Left cardiac atrium (tissue), 4 donors: ENCODE measurements around the gene IFNA16. TPM values are rescaled to one million over a fixed set of nuclear protein-coding genes. Genes with fewer than 3 reads are reported as not detected.
A peak's percentile ranks its signal among the peaks of the same experiment; 100 is the strongest.
"Not testable (repeated sequence)": the region's sequence is repeated elsewhere in the genome, so short reads cannot be mapped to it uniquely, and the experiment has no call there.

Experiments
- ATAC-seq, 2 donors: fragments of 200-7000 bp; cut with Tn5 transposase; one replicate each; pipeline ENCODE4 v1.9.1; 2020; ENCODE audit warnings: mild to moderate bottlenecking in 2 of 2, moderate library complexity in 2 of 2
- DNase-seq: peaks from one replicate; pipeline ENCODE4 v3.0.0-alpha.2; 2020
- intact Hi-C, 2 donors: fragments of 100-400 bp; cut with DNase I; formaldehyde crosslinking; loops; one replicate each; pipeline versions ENCODE4 v1.14.1 to v1.15.1; 2022 to 2023
- long read RNA-seq: library from polyadenylated mRNA; unstranded; transcript quantifications from one replicate; pipeline ENCODE4 v2.0.0, GENCODE V29; 2021
- total RNA-seq, 2 donors: library from RNA; stranded (reverse); fragmentation: NEBNext Ultra II Directional; extraction: Animal tissue kit (Norgen Biotek cat#: 25700); gene quantifications; one replicate each; pipeline ENCODE4 v1.2.1, GENCODE V29; 2021
- donor health status: DM: no; HTN: yes; CAD: no.
- donor health status: DM: no; HTN: yes; CAD: no; lungs with severe emphysema.
- donor health status: DM: yes; HTN: yes; CAD: no.
- donor health status: Dilated cardiomyopathy.

IFNA16 gene
- not detected for total RNA-seq
- long read RNA-seq: 0 reads

DNA sequence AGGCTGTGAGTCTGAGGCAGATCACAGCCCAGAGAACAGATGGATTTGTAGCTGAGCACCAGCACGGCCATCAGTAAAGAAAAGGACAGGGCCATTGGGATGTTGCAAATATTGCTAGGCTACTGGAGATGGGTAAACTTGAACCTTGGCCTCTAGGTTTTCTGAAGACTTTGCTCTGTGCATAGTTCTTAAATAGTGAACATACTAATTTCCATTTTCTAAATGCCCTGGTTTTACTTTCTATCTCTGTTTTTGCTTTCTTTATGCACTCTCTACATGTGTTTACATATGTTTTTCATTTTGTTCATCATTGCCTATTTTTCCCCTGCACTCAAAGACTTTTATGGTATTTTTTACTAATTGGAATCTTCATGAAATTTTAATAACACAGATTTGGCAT, at the start of gene IFNA16:
TSS of gene IFNA16 (minus strand) at position 101 of the 400 bp plus-strand sequence. CDS start at position 95, 6 bp downstream.
- ATAC-seq, intact Hi-C loops, DNase-seq: not testable (repeated sequence)

DNA sequence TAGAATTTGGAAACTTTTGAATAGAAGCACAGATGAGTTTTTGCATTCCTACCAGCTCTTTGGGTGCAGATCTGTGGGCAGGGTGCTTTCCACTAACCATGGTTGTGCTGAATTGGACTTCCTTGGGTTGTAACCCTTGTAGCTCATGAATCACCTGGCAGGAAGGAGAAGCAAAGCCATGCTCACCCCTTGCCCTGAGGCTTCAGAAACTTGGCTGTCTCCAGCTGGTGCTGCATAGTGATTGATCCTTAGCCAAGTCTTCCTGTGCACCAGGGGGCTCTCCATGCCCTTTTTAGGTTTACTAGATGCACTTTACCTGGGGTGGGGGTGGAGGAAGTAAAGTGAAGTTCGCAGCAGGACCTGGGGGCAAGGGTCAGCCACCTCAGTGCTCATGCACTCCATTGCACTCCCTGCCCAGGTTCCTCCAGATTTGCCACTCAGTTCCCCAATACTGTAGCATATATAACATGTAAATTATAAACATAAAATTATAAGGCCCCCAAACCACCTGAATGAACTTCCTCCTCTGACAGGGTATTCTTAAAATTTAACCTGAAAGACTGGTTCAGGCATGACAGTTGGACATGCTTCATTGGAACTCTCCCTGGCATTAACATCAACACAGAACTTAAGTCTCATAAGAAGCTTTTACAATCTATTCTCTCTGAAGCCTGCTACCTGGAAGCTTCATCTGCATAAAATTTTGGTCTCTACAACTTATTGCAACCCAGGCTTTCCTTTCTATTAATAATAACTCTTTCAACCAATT, 48.5 kb upstream of the IFNA16 start:
- intact Hi-C loops: no loop called here
- ATAC-seq (no peak), DNase-seq (no peak)

DNA sequence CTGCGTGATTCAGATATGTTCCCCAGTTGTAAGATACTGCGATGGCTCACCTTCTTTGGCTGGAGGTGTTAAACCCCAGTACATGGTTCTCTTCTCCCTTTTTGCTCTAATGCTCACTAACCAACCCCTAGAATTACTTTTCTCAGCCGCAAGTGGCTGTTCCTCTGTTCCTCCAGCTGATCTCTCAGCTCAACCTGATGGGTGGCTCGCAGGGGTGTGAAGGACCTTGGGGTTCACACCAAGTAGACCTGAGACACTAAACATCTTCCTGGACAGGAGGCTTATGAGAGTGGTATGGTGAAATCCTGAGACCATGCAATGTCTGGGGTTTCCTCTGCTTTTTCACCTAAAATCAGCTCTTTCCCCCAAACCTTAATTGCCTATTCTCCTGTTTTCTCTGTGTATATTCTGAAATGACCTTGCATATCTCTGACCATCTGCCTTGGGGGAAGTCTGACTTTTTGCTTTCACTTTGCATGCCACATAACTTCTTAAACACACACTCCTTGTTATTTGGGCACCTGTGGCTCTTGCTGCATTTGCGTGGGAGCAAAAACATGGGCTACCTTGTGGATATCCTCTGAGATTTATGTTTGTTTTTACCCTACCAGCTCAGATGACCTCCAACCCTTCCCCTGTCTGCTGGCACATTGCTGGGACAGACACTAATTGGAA, 38.6 kb upstream of the IFNA16 start:
- ATAC-seq (no peak), DNase-seq (no peak)
- intact Hi-C loops: loop anchor here in 1 of 2 donors (10.0 kb wide), 1 partner anchor 539 kb away; no protein-coding TSS in a partner anchor

DNA sequence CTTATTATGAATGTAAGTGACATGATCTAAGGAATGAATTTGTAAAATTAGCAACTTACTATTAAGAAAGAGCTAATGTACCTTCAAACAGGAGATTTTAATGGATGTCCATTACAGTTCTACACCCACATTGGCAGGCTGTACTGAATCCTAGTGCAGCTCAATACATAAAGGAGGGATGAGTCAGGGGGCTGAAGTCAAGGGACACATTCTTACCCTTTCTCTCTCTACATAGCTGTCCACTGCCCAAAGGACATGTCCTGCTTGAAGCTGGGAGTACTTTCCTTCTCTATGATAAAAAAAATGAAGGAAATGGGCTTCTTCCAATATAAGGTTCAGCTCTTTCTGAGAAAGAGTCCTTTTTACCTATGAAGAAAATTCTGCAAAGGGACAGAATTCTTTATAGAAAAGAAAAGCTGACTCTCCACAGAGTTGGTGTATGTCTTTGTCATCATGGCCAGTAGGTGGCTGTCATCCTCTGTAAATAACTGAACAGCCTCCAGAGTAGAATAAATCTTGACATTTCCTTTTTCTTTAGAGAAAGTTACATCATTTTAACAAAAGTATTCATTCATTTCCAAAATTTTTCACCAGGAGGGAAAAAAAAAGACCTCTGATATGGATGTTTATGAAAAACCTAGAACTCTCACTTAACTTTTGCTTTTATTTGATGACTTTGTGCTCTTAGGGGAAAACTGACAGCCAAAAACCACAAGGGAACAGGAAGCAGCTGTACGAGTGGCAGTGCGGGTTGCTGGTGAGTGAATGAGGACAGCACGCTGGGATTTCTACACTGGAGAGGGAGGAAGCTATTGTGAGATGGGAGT, 35.8 kb upstream of the IFNA16 start:
- intact Hi-C loops: loop anchor here in 1 of 2 donors (10.0 kb wide), 1 partner anchor 542 kb away; no protein-coding TSS in a partner anchor
- ATAC-seq: peak in 1 of 2 donors; percentile 80
- DNase-seq: peak; percentile 42

DNA sequence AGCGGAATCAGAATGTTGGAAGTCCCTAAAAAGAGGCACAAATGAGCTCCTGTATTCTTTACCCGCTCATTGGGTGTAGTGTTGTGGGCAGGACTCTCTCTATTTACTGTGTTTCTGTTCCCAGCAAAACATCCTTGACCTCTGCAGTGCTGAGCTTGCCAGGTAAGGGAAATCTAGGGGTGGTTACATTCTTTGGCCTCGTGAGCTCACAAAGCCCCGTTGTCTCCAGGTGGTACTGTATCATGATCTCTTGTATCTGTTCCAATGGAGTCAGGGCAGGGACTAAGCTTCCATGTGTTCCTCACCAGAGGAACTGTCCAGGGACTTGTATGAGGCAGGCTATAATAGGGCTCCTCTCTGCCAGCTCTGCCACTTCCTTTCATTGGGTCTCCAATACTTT, 34.5 kb upstream of the IFNA16 start:
- intact Hi-C loops: loop anchor here in 1 of 2 donors (10.0 kb wide), 1 partner anchor 543 kb away; no protein-coding TSS in a partner anchor
- ATAC-seq: no peak

DNA sequence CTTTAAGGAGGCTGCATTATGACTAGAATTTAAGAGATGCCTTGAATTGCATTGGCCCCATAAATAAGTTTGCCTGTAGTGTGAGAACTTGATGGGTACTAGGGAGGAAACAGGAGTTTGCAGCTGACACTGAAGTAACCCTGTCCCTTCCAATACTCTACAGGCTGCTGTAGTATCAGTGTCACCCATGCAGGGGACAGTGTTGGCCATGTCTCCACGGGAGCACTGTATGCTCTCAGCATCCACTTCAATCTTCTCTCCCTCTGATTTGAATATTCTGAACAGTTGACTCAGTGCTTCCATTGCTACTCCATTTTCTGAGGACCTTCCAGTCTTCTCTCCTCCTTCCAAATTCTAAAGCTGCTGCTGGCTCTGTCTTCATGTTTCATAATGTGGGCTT, 34.1 kb upstream of the IFNA16 start:
- no peak for ATAC-seq
- intact Hi-C loops: loop anchor here in 1 of 2 donors (10.0 kb wide), 1 partner anchor 544 kb away; no protein-coding TSS in a partner anchor
- DNase-seq: no peak

More for the DNA sequence above, 34.5 kb upstream of the IFNA16 start:
- no peak for DNase-seq

DNA sequence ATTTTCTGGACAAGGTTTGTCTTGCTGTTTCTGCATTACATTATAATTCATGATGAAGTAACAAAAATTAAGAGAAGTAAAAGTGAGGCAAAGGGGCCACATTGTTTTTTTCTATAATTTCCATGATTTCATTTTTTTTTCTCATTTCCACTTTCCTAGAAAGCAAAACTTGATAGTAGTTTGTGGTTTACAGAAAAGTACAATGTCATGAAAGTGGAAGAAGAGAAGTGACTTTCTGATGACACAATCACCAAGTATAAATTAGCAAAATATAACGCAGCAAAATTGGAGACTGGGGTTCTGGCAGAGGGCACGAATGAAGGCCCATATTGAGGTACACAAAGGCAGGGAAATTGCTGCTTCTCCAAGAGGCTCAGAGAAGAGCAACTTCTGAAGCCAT, 27.7 kb upstream of the IFNA16 start:
- ATAC-seq (no peak), DNase-seq (no peak)
- intact Hi-C loops: no loop called here

DNA sequence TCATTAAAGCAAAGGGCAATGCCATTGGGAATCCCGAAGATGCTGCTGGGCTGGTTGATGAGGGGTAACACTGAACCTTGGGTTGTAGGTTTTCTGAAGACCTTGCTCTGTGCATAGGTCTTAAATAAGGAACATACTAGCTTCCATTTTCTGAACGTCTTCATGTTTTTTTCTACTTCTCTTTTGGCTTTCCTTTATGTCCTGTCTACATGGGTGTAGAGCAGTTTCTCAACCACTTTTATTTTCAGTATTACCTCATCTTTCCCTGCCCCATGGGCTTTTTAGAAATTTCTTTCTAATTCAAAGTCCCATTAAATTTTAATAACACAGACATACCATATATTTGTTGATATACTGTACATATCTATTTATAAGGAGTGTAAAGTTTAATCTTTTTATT, 22.8 kb upstream of the IFNA16 start, which contains the start of gene IFNA14:
TSS of gene IFNA14 (minus strand) at position 95 of the 400 bp plus-strand sequence. CDS start at position 25, 70 bp downstream.
- no peak for DNase-seq
- intact Hi-C loops: no loop called here
- no peak for ATAC-seq

DNA sequence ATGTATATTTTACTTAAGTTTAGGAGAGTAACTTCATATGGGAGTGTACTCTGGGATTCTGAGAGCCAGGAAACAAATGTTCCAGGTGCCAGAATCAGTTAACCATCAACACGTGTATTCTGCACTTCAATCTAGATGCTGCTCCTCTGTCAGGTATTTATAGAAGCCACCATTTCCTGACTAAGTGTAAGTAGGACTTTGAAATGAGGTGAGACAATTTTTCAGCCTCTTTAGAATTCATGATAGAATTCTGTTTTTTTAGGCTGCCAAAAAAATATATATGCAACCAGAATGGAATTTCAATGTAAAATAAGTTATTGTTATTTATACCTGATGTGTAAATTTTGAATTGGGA, 19.2 kb upstream of the IFNA16 start:
- intact Hi-C loops: not testable (repeated sequence)

DNA sequence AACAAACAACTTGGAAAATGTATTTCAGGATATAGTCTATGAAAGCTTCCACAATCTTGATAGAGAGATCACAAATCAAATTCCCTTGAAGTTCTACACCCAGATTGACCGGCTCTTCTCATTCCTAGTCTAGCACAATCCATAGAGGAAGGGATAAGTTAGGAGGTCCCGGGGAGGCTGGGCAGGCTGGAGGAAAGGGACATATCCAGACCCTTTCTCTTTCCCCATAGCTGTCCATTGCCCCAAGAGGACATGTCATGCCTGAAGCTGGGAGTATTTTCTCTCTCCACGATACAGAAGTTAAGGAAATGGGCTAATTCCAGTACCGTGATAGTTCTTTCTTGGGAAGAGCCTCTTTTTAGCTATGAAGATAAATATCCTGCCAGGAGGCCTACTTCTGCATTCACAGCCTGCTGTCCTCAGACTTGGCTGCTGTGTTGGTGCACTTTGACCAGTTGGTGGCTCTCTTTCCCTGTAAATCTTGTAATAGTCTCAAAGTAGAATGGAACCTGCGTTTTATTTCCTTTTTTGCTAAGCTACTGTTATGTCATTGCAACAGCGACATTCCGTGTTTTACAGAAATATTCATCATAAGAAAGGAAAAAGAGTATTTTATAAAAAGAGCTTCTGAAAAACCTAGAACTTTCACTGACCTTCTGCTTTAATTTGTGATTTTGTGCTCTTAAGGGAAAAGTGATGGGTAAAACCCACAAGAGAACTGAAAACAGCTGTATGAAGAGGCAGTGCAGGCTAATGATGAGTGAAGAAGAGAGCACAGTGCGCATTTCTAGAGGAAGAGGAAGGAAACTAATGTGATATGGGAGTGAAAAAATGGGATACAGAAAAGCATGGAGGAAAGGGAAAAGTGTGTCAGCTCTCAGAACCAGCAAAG, 18.6 kb upstream of the IFNA16 start:
- peak; percentile 59 to 60 for ATAC-seq
- DNase-seq, intact Hi-C loops: not testable (repeated sequence)

More for the DNA sequence above, 19.2 kb upstream of the IFNA16 start:
- not testable (repeated sequence) for DNase-seq, ATAC-seq

DNA sequence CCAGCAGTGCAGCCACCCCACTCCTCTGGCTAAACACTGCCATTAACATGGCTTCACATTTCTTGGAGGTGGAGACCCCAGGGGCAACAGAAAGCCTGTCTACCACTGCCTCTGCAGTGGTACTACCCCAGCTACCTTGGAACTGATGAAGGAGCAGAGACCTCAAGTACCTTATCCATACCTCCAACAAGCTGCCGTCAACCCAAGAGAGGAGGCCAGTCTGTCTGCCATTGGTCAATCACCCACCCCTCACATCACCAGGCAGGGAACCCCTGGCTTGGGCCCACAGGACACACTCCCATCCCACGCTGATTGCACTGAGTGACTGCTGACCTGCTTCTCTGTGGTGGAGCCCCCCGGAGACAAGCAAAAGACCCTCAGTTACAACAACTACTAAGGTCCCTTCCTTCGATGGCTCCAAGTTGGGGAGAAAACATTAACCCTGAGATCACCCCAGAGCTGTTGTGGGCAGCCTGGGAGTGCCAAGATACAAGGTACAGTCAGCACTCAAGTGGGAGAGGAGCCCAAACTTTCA, 17.1 kb upstream of the IFNA16 start:
- no peak for DNase-seq
- intact Hi-C loops: no loop called here
- ATAC-seq: no peak

DNA sequence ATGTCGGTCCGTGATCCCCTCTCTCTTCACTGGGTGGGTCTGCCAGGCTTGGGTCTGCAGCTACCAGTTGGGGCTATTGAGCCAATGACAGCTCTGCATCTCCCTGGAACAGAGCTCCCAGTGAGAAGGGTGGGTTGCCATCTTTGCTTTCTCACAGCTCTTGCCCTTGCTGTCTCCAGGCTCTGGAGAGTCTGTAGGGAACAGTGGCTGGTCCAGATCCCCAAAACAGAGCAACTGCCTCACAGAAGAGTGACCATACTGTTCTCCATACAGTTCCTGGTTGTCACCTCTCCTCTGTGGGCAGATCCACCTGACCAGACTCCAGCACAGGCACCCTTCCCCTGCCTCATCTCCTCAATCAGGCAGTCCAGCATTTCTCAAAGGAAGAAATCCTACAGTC, 16.1 kb upstream of the IFNA16 start:
- intact Hi-C loops: no loop called here
- peak in 1 of 2 donors; percentile 8 for ATAC-seq
- DNase-seq: no peak

DNA sequence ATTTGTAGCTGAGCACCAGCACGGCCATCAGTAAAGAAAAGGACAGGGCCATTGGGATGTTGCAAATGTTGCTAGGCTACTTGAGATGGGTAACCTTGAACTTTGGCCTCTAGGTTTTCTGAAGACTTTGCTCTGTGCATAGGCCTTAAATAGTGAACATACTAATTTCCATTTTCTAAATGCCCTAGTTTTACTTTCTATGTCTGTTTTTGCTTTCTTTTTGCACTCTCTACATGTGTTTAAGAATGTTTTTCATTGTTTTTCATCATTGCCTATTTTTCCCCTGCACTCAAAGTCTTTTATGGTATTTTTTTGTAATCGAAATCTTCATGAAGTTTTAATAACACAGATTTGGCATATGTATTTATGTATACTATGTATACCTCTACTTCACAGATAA, 11.0 kb upstream of the IFNA16 start, which contains the start of gene IFNA17:
TSS of gene IFNA17 (minus strand) at position 101 of the 400 bp plus-strand sequence. CDS start at position 52, 49 bp downstream.
- DNase-seq (no peak), ATAC-seq (no peak)
- intact Hi-C loops: no loop called here

DNA sequence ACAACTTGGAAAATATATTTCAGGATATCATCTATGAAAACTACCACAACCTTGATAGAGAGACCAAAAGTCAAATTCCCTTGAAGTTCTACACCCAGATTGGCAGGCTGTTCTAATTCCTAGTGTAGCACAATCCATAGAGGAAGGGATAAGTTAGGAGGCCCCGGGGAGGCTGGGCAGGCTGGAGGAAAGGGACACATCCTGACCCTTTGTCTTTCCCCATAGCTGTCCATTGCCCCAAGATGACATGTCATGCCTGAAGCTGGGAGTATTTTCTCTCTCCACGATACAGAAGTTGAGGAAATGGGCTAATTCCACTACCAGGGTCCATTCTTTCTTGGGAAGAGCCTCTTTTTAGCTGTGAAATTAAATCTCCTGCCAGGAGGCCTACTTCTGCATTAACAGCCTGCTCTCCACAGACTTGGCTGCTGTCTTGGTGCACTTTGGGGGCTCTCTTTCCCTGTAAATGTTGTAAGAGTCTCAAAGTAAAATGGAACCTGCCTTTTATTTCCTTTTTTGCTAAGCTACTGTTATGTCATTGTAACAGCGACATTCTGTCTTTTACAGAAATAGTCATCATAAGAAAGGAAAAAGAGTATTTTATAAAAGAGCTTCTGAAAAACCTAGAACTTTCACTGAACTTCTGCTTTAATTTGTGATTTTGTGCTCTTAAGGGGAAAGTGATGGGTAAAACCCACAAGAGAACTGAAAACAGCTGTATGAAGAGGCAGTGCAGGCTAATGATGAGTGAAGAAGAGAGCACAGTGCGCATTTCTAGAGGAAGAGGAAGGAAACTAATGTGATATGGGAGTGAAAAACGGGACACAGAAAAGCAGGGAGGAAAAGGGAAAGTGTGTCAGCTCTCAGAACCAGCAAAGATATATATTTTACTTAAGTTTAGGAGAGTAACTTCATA, 3.4 kb downstream of the IFNA16 start:
- DNase-seq, intact Hi-C loops, ATAC-seq: not testable (repeated sequence)

DNA sequence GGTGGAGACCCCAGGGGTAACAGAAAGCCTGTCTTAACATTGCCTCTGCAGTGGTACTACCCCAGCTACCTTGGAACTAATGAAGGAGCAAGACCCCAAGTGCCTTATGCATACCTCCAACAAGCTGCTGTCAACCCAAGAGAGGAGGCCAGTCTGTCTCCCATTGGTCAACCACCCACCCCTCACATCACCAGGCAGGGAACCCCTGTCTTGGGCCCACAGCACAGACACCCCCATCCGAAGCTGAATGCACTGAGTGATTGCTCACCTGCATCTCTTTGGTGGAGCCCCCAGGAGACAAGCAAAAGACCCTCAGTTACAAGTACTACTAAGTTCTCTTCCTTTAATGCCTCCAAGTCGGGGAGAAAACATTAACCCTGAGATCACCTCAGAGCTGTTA, 5.0 kb downstream of the IFNA16 start:
- DNase-seq, intact Hi-C loops: not testable (repeated sequence)
- peak in 1 of 2 donors; percentile 15 for ATAC-seq

DNA sequence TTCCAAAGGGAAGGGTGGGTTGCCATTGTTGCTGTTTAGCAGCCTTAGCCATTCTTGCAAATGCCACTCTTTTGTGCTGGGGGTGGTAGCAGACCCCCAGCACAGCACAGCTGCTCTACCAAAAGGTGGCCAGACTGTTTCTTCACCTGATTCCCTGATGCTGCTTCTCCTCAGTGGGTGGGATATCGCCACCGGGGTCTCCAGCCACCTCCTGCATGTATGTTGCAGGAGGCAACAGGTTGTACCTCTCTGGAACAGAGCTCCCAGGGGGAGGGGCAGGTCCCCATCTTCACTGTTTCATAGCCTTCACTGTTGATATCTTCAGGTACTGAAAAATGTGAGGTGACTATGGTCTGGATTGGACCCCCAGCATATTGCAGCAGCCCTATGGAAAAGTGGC, 6.3 kb downstream of the IFNA16 start:
- ATAC-seq, intact Hi-C loops, DNase-seq: not testable (repeated sequence)

DNA sequence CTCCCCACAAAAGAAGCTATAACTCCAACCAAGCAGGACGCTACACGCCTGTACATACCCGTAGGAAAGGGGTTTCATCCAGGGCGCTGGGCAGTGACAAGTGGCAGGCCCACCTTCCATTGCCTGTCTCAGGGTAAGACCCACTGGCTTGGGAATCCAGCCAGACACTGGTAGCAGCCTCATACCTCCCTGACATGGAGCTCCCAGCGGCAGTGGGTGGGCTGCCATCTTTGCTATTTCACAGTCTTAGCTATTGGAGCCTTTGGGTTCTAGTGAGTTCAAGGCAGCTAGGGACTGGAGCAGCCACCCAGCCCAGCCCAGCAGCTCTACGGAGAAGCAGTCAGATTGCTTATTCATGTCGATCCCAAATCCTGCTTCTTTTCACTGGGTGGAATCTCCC, 6.8 kb downstream of the IFNA16 start:
- DNase-seq: no peak
- intact Hi-C loops: no loop called here
- ATAC-seq: no peak
